ENCODE measurements around the gene AQP6. TPM values are rescaled to one million over a fixed set of nuclear protein-coding genes. Genes with fewer than 3 reads are reported as not detected.

Gene AQP6
- total RNA-seq, 1 experiment from 2014 or later = 0.09 TPM

DNA sequence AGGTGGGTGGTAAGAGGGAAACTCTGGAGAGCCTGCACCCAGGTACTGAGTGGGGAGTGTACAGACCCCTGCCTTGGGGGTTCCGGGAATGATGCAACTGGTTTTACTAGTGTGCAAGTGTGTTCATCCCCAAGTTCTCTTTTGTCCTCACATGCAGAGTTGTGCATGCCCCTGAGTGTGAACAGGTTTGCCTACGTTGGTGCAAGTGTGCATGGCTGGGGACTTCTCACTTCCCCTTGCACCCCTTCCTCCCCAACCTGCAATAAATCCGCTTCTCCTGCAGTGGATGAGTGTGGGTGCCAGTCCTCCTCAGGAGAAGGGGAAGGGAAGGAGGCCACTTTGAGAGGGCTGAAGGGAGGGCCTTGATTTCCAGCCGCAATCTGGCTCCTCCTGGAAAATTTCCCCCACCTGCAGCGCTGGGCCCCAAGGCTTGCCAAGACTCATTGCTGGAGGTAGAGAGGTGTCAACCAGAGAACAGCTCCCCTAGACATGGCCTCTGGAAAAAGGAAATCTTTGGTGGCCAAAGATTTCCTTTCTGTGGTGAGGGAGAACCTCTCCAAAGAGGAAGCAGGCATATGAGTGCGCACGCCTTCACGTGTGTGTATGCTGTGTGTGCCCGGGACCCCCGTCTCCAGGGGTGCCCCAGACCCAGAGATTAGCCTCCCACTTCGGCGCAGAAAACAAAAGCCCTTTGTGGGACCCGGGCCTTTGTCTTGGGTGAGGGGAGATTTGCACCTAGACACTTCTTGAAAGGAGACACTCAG, 16.7 kb upstream of the AQP6 start:
- Histone ChIP-seq H3K79me1 (ENCODE audit: insufficient read depth, low read depth, low read length, poor library complexity, severe bottlenecking) (no peaks in the 10 kb centered on the region), H4K91ac (ENCODE audit: insufficient read length, low read depth, low read length) (no peak overlapping the region), H2AK5ac (ENCODE audit: insufficient read length, low read length) (no peak overlapping the region), H2BK15ac (ENCODE audit: low read depth, low read length) (no peak overlapping the region), H4K8ac (replicated peaks; ENCODE audit: insufficient read length, low read depth, low read length) (no peak overlapping the region), H3K23ac (ENCODE audit: insufficient read length, low read depth, low read length) (no peak overlapping the region), H3T11ph (ENCODE audit: low read length) (no peak overlapping the region), H4K20me1 (ENCODE audit: control insufficient read depth, insufficient read depth, insufficient read length) (no peaks in the 10 kb centered on the region), H3K4me2 (ENCODE audit: insufficient read depth, insufficient read length, low read length) (no peak overlapping the region), H3K14ac (ENCODE audit: insufficient read depth, low read length) (no peak overlapping the region), H3K9ac (ENCODE audit: extremely low read depth, insufficient read length, low read length) (no peak overlapping the region), H3K4ac (ENCODE audit: low read depth, low read length) (no peak overlapping the region), H3K27ac (ENCODE audit: insufficient read length, low read depth, low read length) (no peak overlapping the region), H2AFZ (ENCODE audit: low read length) (no peak overlapping the region), H2BK120ac (ENCODE audit: low read depth, low read length, poor library complexity, severe bottlenecking) (no peak overlapping the region), H2BK5ac (ENCODE audit: insufficient read length, low read length) (no peak overlapping the region), H4K5ac (ENCODE audit: insufficient read length, low read depth, low read length) (no peak overlapping the region), H3K56ac (ENCODE audit: insufficient read length, low read depth, low read length) (no peak overlapping the region), H2BK12ac (ENCODE audit: insufficient read length, low read depth, low read length) (no peak overlapping the region), H3K4me1 (ENCODE audit: insufficient read depth, low read length) (peaks cover 11% of the 10 kb centered on the region; the same call in 1 of the 2 replicates), H2BK20ac (ENCODE audit: low read depth, low read length, poor library complexity, severe bottlenecking) (no peak overlapping the region), H3K79me2 (ENCODE audit: insufficient read depth, low read length) (no peaks in the 10 kb centered on the region), H3K18ac (ENCODE audit: insufficient read length, low read depth, low read length) (no peak overlapping the region), H3K23me2 (ENCODE audit: insufficient read length, low read depth, low read length, poor library complexity, severe bottlenecking) (peaks cover under 1% of the 10 kb centered on the region), H3K9me3 (ENCODE audit: control insufficient read depth, low read depth, low read length) (no peaks in the 10 kb centered on the region), H3K27me3 (ENCODE audit: insufficient read depth, low read length) (peaks cover 10% of the 10 kb centered on the region)
- no peak for DNase-seq
- TF ChIP-seq, protein P1, sequence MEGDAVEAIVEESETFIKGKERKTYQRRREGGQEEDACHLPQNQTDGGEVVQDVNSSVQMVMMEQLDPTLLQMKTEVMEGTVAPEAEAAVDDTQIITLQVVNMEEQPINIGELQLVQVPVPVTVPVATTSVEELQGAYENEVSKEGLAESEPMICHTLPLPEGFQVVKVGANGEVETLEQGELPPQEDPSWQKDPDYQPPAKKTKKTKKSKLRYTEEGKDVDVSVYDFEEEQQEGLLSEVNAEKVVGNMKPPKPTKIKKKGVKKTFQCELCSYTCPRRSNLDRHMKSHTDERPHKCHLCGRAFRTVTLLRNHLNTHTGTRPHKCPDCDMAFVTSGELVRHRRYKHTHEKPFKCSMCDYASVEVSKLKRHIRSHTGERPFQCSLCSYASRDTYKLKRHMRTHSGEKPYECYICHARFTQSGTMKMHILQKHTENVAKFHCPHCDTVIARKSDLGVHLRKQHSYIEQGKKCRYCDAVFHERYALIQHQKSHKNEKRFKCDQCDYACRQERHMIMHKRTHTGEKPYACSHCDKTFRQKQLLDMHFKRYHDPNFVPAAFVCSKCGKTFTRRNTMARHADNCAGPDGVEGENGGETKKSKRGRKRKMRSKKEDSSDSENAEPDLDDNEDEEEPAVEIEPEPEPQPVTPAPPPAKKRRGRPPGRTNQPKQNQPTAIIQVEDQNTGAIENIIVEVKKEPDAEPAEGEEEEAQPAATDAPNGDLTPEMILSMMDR (conservative IDR thresholded peaks at IDR 0.05) = no peak
- Mint-ChIP-seq H3K27ac (no peak overlapping the region; a peak in 1 of 7 replicates), H3K4me1 (peaks cover 26 to 31% of the 10 kb centered on the region in 2 experiments), H3K4me3 (no peak overlapping the region), H3K36me3 (ENCODE audit: insufficient read depth in 1 of 3, low read depth in 3 of 3) (no peaks in the 10 kb centered on the region; a peak in 1 of 7 replicates), H3K27me3 (ENCODE audit: low read depth) (peaks cover 44% of the 10 kb centered on the region), H3K9me3 (no peaks in the 10 kb centered on the region)
- no CpG with 5 or more reads among the region's 13 CpGs for WGBS (ENCODE audit: extremely low coverage, insufficient read length, low lambda C conversion rate)

All from H9 (cell line).